T1000 (cell line): ENCODE data around the gene NKG7.

Source experiments
- DNase-seq: peaks from one replicate; lab custom pipeline; 2025; ENCODE audit warnings: mixed read lengths; lab: John Stamatoyannopoulos, UW

Gene NKG7

GRCh38 chr19:51337141-51337860 is 35.2 kb downstream of the NKG7 start:
- DNase-seq: no peak

DNA sequence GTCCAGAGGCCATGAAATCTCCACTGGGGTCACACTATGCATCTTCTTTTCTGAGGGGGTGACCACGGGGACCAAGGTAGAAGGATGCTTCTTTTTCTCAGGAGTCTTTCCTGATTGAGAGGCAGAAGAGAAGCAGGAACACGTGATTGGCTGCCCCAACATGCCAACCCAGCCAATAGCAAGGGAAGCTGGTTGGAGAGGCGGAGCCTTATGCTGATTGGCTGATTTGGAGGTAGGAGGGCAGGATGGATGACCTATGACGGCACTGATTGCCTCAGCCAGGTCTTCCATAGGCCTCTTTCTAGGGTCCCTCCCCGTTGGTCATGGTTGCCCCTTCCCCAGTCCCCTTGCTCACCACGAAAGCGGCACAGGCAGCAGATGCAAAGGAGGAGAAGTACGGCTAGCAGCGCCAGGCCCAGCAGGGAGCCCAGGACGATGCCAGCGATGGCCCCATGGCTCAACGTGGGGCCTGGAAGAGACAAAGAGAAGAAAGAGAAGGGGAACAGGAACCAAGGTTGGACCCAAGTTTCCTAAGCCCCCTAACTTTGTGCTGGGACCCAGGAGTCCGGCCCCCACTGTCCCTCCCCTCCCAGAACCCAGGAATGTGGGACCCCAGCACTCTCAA is 38.5 kb downstream of the NKG7 start:
- no peak for DNase-seq

- no peak for DNase-seq
These were observed 40.7 kb downstream of the NKG7 start for GRCh38 chr19:51331716-51332115.

- DNase-seq: no peak
These were observed 41.3 kb downstream of the NKG7 start for GRCh38 chr19:51331193-51331592.

DNA sequence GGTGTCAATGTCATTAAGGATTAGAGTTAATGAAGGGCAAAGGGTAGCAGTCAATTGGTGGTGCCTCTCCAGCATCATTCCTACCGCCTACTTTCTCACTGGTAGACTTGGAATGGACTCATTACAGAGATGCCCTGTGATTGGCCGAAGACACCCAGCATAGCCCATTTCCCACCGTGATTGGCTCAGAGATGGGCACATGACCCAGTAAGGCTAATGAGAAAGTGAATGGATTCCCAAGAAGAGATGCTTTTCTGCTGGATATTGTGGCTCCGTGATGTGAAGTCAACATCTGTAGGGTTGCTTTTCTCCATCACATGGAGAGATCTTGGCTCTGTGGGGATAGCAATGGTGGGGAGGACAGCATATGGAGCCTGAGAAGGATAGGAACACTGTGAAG is 42.1 kb downstream of the NKG7 start:
- DNase-seq: no peak

- no peak for DNase-seq
These were observed 43.0 kb downstream of the NKG7 start for GRCh38 chr19:51329411-51329810.

- no peak for DNase-seq
These were observed 45.1 kb downstream of the NKG7 start for GRCh38 chr19:51327066-51328001.

GRCh38 chr19:51326216-51327065 is 46.0 kb downstream of the NKG7 start:
- DNase-seq: no peak

GRCh38 chr19:51325161-51325976 is 47.1 kb downstream of the NKG7 start:
- DNase-seq: no peak

- no peak for DNase-seq
These were observed 48.3 kb downstream of the NKG7 start for GRCh38 chr19:51324167-51324481.

DNA sequence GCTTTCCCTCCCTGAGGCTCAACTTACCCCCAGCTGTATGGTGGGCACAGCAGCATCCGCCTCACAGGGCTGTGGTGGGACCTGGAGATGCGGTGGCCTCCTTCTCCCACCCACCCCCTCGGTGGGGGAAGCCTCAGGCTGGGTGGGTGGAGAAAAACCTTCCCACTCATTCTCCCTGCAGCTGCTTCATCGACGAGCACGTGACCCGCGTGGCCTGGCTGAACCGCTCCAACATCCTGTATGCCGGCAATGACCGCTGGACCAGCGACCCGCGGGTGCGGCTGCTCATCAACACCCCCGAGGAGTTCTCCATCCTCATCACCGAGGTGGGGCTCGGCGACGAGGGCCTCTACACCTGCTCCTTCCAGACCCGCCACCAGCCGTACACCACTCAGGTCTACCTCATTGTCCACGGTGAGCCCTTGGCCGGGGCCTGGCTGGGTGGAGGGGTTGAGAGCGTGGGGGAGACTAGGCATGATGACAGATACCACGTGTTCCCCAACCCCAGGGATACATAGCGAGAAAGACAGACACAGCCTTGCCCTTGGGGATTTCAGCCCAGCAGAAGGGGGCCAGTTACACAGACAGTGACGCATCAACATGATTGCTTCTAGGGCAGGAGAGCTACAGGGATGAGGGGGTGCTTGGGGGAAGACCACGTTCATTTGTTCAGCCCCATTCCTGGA is 48.8 kb downstream of the NKG7 start:
- no peak for DNase-seq

GRCh38 chr19:51321799-51322198 is 50.7 kb downstream of the NKG7 start:
- no peak for DNase-seq
